SK-N-SH (cell line): ENCODE data around the gene LATS2.

Source experiments
- EP300 ChIP-seq, 2 experiments: IDR thresholded peaks; 2 replicates each; pipeline versions ENCODE4 v1.4.0 to v1.6.1; 2012; ENCODE audit warnings: borderline replicate concordance in 1 of 2, low read depth in 1 of 2, low read length in 1 of 2
- FOXJ3 ChIP-seq: sonication (generic); formaldehyde crosslinking; IDR thresholded peaks from 2 replicates; pipeline ENCODE4 v1.5.1; 2020; ENCODE audit warnings: mild to moderate bottlenecking, missing genetic modification reagents
- MXI1 ChIP-seq: IDR thresholded peaks from 2 replicates; pipeline ENCODE4 v1.6.1; 2012; ENCODE audit warnings: mild to moderate bottlenecking, low read depth, low read length, improper control_type of control experiment
- NFIC ChIP-seq: IDR thresholded peaks from 2 replicates; pipeline ENCODE4 v1.4.0; 2012; ENCODE audit warnings: borderline replicate concordance
- TAF1 ChIP-seq: IDR thresholded peaks from 2 replicates; pipeline ENCODE4 v1.6.1; 2012; ENCODE audit warnings: low read depth, mild to moderate bottlenecking, low read length, moderate library complexity, borderline replicate concordance
- TEAD4 ChIP-seq: IDR thresholded peaks from 2 replicates; pipeline ENCODE4 v1.4.0; 2012; ENCODE audit warnings: mild to moderate bottlenecking, borderline replicate concordance; ENCODE audit not compliant: insufficient read depth
- TF ChIP-seq, protein P1 (sequence below): fragments of 200-600 bp; sonication (generic); IDR thresholded peaks from 2 replicates; pipeline ENCODE4 v1.6.1; 2017; ENCODE audit warnings: antibody characterized with exemption, mild to moderate bottlenecking, moderate library complexity
- TF ChIP-seq, protein P2 (sequence below): IDR thresholded peaks from 2 replicates; pipeline ENCODE4 v1.6.1; 2012; ENCODE audit warnings: mild to moderate bottlenecking, low read depth, low read length, moderate library complexity
- TF ChIP-seq, protein P3 (sequence below): IDR thresholded peaks from 2 replicates; pipeline ENCODE4 v1.4.0; 2012; ENCODE audit warnings: low read depth, borderline replicate concordance

DNA sequence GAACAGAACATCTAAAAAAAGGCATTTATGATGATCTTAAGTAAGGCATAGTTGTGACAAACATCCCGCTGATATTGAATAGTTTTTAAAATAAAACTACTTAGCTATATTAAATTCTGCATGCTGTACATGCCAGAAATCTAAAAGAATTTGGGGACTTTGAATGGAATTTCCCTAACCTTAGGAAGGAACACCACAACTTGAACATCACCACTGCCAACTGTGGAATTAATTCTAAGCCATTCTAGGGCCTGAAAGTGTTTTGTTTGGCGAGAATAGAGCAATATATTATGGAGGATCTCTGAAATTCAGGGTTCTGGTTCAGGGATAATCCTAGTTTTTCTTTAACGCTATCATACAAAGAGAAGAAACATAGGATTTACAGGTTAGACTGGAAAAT lies 17.8 kb upstream of the LATS2 start:
- TF ChIP-seq TAF1 (no peak), MXI1 (no peak), NFIC (no peak), EP300 (IDR thresholded peaks at IDR 0.05; ENCODE audit: borderline replicate concordance in 1 of 2, low read depth in 1 of 2, low read length in 1 of 2) (no peak), TEAD4 (no peak), FOXJ3 (CRISPR knock-in tag) (no peak)
- TF ChIP-seq, protein P1, sequence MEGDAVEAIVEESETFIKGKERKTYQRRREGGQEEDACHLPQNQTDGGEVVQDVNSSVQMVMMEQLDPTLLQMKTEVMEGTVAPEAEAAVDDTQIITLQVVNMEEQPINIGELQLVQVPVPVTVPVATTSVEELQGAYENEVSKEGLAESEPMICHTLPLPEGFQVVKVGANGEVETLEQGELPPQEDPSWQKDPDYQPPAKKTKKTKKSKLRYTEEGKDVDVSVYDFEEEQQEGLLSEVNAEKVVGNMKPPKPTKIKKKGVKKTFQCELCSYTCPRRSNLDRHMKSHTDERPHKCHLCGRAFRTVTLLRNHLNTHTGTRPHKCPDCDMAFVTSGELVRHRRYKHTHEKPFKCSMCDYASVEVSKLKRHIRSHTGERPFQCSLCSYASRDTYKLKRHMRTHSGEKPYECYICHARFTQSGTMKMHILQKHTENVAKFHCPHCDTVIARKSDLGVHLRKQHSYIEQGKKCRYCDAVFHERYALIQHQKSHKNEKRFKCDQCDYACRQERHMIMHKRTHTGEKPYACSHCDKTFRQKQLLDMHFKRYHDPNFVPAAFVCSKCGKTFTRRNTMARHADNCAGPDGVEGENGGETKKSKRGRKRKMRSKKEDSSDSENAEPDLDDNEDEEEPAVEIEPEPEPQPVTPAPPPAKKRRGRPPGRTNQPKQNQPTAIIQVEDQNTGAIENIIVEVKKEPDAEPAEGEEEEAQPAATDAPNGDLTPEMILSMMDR = no peak
- TF ChIP-seq, protein P2, sequence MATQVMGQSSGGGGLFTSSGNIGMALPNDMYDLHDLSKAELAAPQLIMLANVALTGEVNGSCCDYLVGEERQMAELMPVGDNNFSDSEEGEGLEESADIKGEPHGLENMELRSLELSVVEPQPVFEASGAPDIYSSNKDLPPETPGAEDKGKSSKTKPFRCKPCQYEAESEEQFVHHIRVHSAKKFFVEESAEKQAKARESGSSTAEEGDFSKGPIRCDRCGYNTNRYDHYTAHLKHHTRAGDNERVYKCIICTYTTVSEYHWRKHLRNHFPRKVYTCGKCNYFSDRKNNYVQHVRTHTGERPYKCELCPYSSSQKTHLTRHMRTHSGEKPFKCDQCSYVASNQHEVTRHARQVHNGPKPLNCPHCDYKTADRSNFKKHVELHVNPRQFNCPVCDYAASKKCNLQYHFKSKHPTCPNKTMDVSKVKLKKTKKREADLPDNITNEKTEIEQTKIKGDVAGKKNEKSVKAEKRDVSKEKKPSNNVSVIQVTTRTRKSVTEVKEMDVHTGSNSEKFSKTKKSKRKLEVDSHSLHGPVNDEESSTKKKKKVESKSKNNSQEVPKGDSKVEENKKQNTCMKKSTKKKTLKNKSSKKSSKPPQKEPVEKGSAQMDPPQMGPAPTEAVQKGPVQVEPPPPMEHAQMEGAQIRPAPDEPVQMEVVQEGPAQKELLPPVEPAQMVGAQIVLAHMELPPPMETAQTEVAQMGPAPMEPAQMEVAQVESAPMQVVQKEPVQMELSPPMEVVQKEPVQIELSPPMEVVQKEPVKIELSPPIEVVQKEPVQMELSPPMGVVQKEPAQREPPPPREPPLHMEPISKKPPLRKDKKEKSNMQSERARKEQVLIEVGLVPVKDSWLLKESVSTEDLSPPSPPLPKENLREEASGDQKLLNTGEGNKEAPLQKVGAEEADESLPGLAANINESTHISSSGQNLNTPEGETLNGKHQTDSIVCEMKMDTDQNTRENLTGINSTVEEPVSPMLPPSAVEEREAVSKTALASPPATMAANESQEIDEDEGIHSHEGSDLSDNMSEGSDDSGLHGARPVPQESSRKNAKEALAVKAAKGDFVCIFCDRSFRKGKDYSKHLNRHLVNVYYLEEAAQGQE = no peak
- TF ChIP-seq, protein P3, sequence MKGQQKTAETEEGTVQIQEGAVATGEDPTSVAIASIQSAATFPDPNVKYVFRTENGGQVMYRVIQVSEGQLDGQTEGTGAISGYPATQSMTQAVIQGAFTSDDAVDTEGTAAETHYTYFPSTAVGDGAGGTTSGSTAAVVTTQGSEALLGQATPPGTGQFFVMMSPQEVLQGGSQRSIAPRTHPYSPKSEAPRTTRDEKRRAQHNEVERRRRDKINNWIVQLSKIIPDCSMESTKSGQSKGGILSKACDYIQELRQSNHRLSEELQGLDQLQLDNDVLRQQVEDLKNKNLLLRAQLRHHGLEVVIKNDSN = no peak
